ENCODE data around the gene SV2C.

SV2C gene

GRCh38 chr5:76393035-76393680 lies 310.0 kb downstream of the SV2C start:
- TF ChIP-seq CTCF (conservative IDR thresholded peaks at IDR 0.05) (no peak), ZFX (IDR thresholded peaks at IDR 0.05) (no peak)
- H3K27ac ChIP-seq, result no peak overlapping the region

DNA sequence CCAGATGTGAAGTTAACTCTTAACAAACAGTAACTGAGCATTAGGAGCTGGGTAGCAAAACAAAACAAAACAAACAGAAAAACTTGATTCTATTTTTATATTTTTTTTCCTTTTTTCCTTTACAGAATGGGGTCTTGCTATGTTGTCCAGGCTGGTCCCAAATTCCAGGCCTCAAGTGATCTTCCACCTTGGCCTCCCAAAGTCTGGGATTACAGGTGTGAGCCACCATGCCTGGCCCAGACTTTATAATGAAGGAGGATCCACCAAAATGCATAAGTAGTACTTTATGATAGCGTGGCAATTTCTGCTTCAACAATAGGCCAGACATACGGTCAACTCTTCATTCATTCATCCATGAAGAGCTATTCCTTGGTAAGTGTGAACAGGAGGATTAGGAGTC lies 314.0 kb downstream of the SV2C start:
- no peak for TF ChIP-seq CTCF (conservative IDR thresholded peaks at IDR 0.05)
- no peak for TF ChIP-seq ZFX (IDR thresholded peaks at IDR 0.05)
- no peak overlapping the region for H3K27ac ChIP-seq

DNA sequence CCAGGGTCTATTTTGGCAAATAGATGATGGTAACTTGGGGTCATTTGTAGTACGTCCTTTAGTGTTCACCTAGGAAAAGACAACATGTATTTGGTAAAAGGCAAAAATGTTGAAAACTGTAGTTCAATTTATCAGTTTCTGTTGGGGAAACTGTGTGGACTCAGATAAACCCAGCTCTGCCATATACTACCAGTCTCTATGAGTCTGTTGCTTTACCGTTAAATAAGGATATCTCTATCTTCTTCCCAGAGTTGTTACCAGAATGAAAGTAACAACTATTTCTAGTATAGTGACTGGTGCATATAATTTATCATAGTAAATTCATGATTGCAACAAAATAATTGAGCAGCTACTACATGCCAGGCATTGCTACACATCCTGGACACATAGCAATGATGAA lies 316.1 kb downstream of the SV2C start:
- no peak for TF ChIP-seq ZFX (IDR thresholded peaks at IDR 0.05)
- TF ChIP-seq CTCF (conservative IDR thresholded peaks at IDR 0.05), result no peak
- no peak overlapping the region for H3K27ac ChIP-seq

- H3K27ac ChIP-seq, result no peak overlapping the region
- TF ChIP-seq CTCF (conservative IDR thresholded peaks at IDR 0.05) (no peak), ZFX (IDR thresholded peaks at IDR 0.05) (no peak)
These were observed 317.3 kb downstream of the SV2C start for GRCh38 chr5:76400466-76400865.

DNA sequence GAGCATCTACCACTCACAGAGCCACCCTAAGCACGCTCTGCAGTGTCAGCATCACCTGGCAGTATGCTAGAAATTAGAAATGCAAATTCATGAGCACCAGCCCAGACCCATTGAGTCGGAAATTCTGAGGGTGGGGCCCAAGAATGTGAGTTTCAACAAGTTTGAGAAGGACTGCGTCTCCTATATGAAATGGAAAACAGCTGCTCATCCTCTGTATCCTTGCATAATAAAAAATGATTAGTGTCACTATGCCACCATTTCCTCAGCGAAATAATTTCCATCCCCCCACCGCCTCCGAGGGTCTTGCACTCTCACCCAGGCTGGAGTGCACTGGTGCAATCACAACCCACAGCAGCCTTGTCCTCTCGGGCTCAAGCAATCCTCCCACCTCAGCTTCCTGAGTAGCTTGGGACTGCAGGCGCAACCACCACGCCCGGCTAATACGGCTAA lies 318.6 kb downstream of the SV2C start:
- no peak overlapping the region for H3K27ac ChIP-seq
- TF ChIP-seq ZFX (IDR thresholded peaks at IDR 0.05), result no peak
- no peak for TF ChIP-seq CTCF (conservative IDR thresholded peaks at IDR 0.05)

- peak overlapping the region; percentile 77 for H3K27ac ChIP-seq
- TF ChIP-seq CTCF (conservative IDR thresholded peaks at IDR 0.05) (no peak), ZFX (IDR thresholded peaks at IDR 0.05) (no peak)
These were observed 319.2 kb downstream of the SV2C start for GRCh38 chr5:76402251-76402885.

DNA sequence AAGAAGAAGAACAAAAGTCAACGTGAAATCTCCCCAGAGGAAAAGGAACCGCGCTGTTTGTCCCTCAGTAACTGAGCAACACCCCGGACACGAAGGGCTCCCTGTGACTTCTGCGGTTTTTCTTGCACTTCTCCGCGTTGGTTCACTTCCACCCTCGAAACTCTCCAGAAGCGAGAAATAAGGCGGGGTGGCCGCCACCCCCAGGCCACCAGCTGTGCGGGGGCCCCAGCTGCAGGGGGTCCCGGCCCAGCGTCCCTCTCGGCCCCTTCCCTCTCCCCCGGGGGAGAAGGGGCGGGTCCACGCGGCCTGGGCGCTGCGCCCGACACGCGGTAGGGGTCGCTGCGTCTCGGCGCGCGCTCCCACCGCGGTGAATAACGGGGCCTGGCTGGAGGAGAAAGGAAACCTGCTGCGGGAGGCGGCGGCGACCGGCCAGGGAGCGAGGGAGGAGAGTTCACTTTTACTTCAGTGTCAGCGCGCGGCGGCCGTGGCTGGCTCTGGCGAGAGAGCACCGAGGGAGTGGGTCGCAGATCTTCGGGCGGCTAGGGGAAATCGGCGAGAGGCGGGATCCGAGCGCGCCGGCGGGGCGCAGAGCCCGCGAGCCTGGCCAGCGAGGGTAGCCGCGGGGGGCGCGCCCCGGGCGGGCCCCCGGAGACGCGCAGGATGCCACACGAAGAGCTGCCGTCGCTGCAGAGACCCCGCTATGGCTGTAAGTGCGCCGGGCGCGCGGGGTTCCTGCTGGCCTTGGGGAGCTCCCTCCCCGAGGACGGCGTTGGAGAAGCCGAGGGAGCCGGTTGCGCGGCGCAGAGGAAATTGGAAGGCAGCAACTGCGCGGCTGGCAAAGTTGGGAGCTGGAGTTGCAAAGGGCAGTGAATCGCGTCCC lies 319.9 kb downstream of the SV2C start, which contains the start of gene IQGAP2:
IQGAP2 (plus strand) TSS at position 400 of the 880 bp plus-strand sequence; CDS start at position 661, 261 bp downstream.
- TF ChIP-seq CTCF (conservative IDR thresholded peaks at IDR 0.05) (peak; percentile 92), ZFX (IDR thresholded peaks at IDR 0.05) (peak; percentile 57)
- H3K27ac ChIP-seq, result peak within 1 kb of the TSS; percentile 77
